Spleen (tissue), 7 donors: ENCODE results near the gene PAX5.

Experiments
- CTCF ChIP-seq, 11 experiments: fragments of 200-600 bp in 7 of 11; fragments of 450-650 bp in 4 of 11; sonication (generic) in 4 of 11; IDR thresholded peaks in 8 of 11; conservative IDR thresholded peaks in 3 of 11; 1 replicate in 7 of 11; 2 replicates in 4 of 11; pipeline versions ENCODE4 v1.4.0 to v1.8.0; 2016 to 2021; ENCODE audit warnings: antibody characterized with exemption in 11 of 11, inconsistent platforms in 4 of 11, mild to moderate bottlenecking in 1 of 11
- POLR2A ChIP-seq, 3 donors: fragments of 450-650 bp; IDR thresholded peaks; one replicate each; pipeline ENCODE4 v1.5.1; 2017; ENCODE audit warnings: antibody characterized with exemption in 3 of 3, mild to moderate bottlenecking in 1 of 3
- POLR2AphosphoS5 ChIP-seq, 3 donors: sonication (generic); formaldehyde crosslinking; IDR thresholded peaks; one replicate each; pipeline ENCODE4 v1.5.1; 2017; ENCODE audit warnings: antibody characterized with exemption in 3 of 3
- donor health status: DM: no; HTN: no; CAD: no; lungs with moderate emphysema.
- donor health status: DM: no; HTN: no; CAD: no.
- donor health status: DM: no; HTN: no; CAD: no.

GRCh38 chr9:36940500-36940853 is 93.6 kb downstream of the PAX5 start:
- TF ChIP-seq POLR2A (IDR thresholded peaks at IDR 0.05) = no peak
- no peak for TF ChIP-seq CTCF (IDR thresholded peaks at IDR 0.05 in 8 of 11, conservative IDR thresholded peaks at IDR 0.05 in 3 of 11)
- peak in 1 of 3 donors; percentile 30 for TF ChIP-seq POLR2AphosphoS5 (IDR thresholded peaks at IDR 0.05)
